ENCODE results near the gene TOGARAM2. TPM values are rescaled to one million over a fixed set of nuclear protein-coding genes. Genes with fewer than 3 reads are reported as not detected.

TOGARAM2 gene
- total RNA-seq, 2 donors from 2014 or later, result 2.0 to 6.6 TPM

DNA sequence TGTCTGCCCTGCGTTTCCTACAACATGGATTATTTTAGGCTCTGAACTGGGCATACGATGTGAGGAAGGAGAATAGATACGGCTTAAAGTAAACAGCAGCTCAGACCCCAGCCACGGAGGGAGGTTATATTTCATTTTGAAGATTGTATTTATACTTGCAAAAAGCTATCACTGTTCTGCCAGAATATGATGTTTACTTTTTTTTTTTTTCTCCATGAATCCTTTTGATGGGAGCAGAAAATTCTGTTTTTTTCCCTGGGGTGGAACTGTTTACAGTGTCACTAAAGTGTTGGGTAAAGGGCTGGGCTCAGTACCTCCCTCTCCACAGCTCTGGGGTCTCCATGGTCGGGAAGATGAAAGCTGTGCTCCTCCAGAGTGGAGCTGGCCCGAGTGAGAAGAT, 80.1 kb downstream of the TOGARAM2 start:
- no peaks in the 10 kb centered on the region for H3K9me3 ChIP-seq
- TF ChIP-seq, protein P1, sequence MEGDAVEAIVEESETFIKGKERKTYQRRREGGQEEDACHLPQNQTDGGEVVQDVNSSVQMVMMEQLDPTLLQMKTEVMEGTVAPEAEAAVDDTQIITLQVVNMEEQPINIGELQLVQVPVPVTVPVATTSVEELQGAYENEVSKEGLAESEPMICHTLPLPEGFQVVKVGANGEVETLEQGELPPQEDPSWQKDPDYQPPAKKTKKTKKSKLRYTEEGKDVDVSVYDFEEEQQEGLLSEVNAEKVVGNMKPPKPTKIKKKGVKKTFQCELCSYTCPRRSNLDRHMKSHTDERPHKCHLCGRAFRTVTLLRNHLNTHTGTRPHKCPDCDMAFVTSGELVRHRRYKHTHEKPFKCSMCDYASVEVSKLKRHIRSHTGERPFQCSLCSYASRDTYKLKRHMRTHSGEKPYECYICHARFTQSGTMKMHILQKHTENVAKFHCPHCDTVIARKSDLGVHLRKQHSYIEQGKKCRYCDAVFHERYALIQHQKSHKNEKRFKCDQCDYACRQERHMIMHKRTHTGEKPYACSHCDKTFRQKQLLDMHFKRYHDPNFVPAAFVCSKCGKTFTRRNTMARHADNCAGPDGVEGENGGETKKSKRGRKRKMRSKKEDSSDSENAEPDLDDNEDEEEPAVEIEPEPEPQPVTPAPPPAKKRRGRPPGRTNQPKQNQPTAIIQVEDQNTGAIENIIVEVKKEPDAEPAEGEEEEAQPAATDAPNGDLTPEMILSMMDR (IDR thresholded peaks at IDR 0.05), result no peak
- no peaks in the 10 kb centered on the region for H3K36me3 ChIP-seq
- DNase-seq (ENCODE audit: low spot score), result no peak
- no peak overlapping the region for H3K27ac ChIP-seq
- no peaks in the 10 kb centered on the region for H3K27me3 ChIP-seq
- no peak overlapping the region for H3K4me3 ChIP-seq
- H3K4me1 ChIP-seq, result peaks cover 0 to 26% of the 10 kb centered on the region in 2 donors

DNA sequence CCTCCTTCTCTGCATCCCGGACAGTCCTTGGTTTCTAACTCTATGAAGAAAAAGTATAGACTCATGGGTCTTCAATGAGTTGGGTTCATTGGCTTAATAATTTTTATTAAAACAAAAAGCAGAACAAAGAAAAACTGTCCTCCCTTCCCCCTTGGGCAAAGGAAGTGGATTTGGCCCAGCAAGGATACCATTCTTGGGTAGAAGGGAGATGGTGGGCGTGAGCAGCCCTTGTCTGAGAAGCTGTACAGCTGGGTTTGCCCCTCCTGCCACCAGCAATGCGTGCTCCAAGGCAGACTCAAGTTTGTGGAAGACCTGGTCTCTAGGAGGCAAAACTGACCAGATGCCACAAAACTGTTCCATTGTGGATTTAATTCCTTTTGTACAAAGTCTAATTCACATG, 80.5 kb downstream of the TOGARAM2 start:
- Histone ChIP-seq H3K9me3 (no peaks in the 10 kb centered on the region), H3K4me3 (no peak overlapping the region), H3K4me1 (peaks cover 0 to 26% of the 10 kb centered on the region in 2 donors), H3K27me3 (no peaks in the 10 kb centered on the region), H3K27ac (no peak overlapping the region), H3K36me3 (no peaks in the 10 kb centered on the region)
- TF ChIP-seq, protein P1 (IDR thresholded peaks at IDR 0.05), result no peak
- no peak for DNase-seq (ENCODE audit: low spot score)

- no peak overlapping the region for H3K4me3 ChIP-seq
- TF ChIP-seq, protein P1 (IDR thresholded peaks at IDR 0.05), result no peak
- no peak for DNase-seq (ENCODE audit: low spot score)
- H3K27me3 ChIP-seq, result no peaks in the 10 kb centered on the region
- H3K4me1 ChIP-seq, result peaks cover 0 to 26% of the 10 kb centered on the region in 2 donors
- no peaks in the 10 kb centered on the region for H3K9me3 ChIP-seq
- H3K36me3 ChIP-seq, result no peaks in the 10 kb centered on the region
- H3K27ac ChIP-seq, result no peak overlapping the region
Measured at GRCh38 chr2:29062371-29062770, 81.3 kb downstream of the TOGARAM2 start.

GRCh38 chr2:29063056-29063455, 82.0 kb downstream of the TOGARAM2 start:
- Histone ChIP-seq H3K4me1 (peaks cover 0 to 26% of the 10 kb centered on the region in 2 donors), H3K9me3 (no peaks in the 10 kb centered on the region), H3K36me3 (no peaks in the 10 kb centered on the region), H3K27ac (peak overlapping the region in 1 of 2 donors; percentile 37), H3K4me3 (no peak overlapping the region), H3K27me3 (no peaks in the 10 kb centered on the region)
- TF ChIP-seq, protein P1 (IDR thresholded peaks at IDR 0.05), result no peak
- DNase-seq (ENCODE audit: low spot score), result no peak

- no peak for DNase-seq (ENCODE audit: low spot score)
- TF ChIP-seq, protein P1 (IDR thresholded peaks at IDR 0.05), result no peak
- H3K27ac ChIP-seq, result peak overlapping the region in 1 of 2 donors; percentile 37
- H3K36me3 ChIP-seq, result no peaks in the 10 kb centered on the region
- H3K4me1 ChIP-seq, result peaks cover 0 to 26% of the 10 kb centered on the region in 2 donors
- no peaks in the 10 kb centered on the region for H3K9me3 ChIP-seq
- H3K27me3 ChIP-seq, result no peaks in the 10 kb centered on the region
- no peak overlapping the region for H3K4me3 ChIP-seq
Measured at GRCh38 chr2:29063646-29064345, 82.7 kb downstream of the TOGARAM2 start.

DNA sequence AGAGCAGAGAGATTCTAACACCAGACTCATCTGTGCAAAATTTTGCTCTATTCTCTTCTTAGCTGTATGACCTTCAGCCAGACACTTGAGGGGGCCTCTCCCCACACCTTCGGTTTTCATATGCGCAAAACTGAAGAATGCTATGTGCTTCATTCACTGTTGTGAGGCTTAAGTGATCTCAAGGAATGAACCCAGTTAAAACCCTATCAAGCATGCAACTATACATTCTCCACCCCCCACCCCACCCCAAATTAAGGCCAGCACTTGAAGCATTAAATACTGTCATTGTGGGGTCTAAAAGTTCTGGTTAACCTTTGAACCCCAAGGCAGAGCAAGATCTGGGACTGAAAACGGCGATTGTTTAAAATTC, 83.2 kb downstream of the TOGARAM2 start:
- no peaks in the 10 kb centered on the region for H3K9me3 ChIP-seq
- H3K4me1 ChIP-seq, result peaks cover 0 to 26% of the 10 kb centered on the region in 2 donors
- no peak overlapping the region for H3K27ac ChIP-seq
- H3K27me3 ChIP-seq, result no peaks in the 10 kb centered on the region
- TF ChIP-seq, protein P1 (IDR thresholded peaks at IDR 0.05), result no peak
- no peak for DNase-seq (ENCODE audit: low spot score)
- no peak overlapping the region for H3K4me3 ChIP-seq
- H3K36me3 ChIP-seq, result no peaks in the 10 kb centered on the region

Data from right atrium auricular region (tissue), 2 donors.